Keratinocyte (primary cell): Measurements from ENCODE around the gene JDP2.

ENCODE experiments used
- CTCF ChIP-seq, 3 experiments: IDR thresholded peaks in 1 of 3; conservative IDR thresholded peaks in 1 of 3; optimal IDR thresholded peaks in 1 of 3; 2 replicates in 2 of 3; 3 replicates in 1 of 3; pipeline versions ENCODE3 to v1.5.1; 2011; ENCODE audit warnings: low read length in 3 of 3, mild to moderate bottlenecking in 3 of 3, moderate library complexity in 2 of 3, control low read depth in 1 of 3, inconsistent platforms in 1 of 3; ENCODE audit not compliant: insufficient read depth in 2 of 3; ENCODE audit errors: extremely low read depth in 1 of 3
- EZH2 ChIP-seq: IDR thresholded peaks from one replicate; pipeline ENCODE4 v1.6.1; 2012; ENCODE audit warnings: inconsistent platforms, mild to moderate bottlenecking, low read length, moderate library complexity

- no peak for TF ChIP-seq EZH2
- TF ChIP-seq CTCF (optimal IDR thresholded peaks at IDR 0.05 in 1 of 3, IDR thresholded peaks at IDR 0.05 in 1 of 3, conservative IDR thresholded peaks at IDR 0.05 in 1 of 3; ENCODE audit: extremely low read depth in 1 of 3, insufficient read depth in 2 of 3, low read length in 3 of 3), result no peak
Measured at GRCh38 chr14:75489480-75489837, 61.6 kb downstream of the JDP2 start.
